ENCODE results near the gene AMBRA1.

DNA sequence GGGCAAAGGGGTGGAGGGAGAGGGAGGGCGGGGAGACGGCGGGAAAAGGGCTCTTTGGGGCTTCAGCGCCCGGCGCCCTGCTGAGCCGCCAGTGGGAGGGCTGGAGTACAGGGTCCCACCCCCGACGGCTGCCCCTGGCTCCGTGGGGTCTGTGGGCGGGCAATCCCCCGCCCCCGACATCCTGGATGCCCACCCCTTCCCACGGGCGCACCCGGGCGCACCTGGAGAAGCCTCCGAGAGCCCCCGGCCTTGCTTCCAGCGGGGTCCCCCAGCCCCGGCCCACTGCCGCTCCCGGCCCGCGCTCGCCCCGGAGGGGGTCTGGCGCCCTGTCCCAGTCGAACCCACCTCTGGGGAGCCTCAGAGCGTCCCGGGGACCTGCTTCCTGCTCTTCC is 202.6 kb downstream of the AMBRA1 start:
- TF ChIP-seq, protein P1, sequence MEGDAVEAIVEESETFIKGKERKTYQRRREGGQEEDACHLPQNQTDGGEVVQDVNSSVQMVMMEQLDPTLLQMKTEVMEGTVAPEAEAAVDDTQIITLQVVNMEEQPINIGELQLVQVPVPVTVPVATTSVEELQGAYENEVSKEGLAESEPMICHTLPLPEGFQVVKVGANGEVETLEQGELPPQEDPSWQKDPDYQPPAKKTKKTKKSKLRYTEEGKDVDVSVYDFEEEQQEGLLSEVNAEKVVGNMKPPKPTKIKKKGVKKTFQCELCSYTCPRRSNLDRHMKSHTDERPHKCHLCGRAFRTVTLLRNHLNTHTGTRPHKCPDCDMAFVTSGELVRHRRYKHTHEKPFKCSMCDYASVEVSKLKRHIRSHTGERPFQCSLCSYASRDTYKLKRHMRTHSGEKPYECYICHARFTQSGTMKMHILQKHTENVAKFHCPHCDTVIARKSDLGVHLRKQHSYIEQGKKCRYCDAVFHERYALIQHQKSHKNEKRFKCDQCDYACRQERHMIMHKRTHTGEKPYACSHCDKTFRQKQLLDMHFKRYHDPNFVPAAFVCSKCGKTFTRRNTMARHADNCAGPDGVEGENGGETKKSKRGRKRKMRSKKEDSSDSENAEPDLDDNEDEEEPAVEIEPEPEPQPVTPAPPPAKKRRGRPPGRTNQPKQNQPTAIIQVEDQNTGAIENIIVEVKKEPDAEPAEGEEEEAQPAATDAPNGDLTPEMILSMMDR (IDR thresholded peaks at IDR 0.05) = no peak
- no peak for TF ChIP-seq POLR2A (IDR thresholded peaks at IDR 0.05)
- TF ChIP-seq POLR2AphosphoS5 (IDR thresholded peaks at IDR 0.05) = no peak
- TF ChIP-seq EP300 (IDR thresholded peaks at IDR 0.05) = no peak
